ENCODE data around the gene LRRC74B. TPM values are rescaled to one million over a fixed set of nuclear protein-coding genes. Genes with fewer than 3 reads are reported as not detected.
"Not testable (repeated sequence)": the region's sequence is repeated elsewhere in the genome, so short reads cannot be mapped to it uniquely, and the experiment has no call there.

The LRRC74B gene
- total and polyA plus RNA-seq, 2 donors (not counting 1 experiment from before 2014, with no cell fraction given), result not detected

GRCh38 chr22:21047730-21048129 is 2.0 kb downstream of the LRRC74B start:
- H2AFZ ChIP-seq (ENCODE audit: low read length), result no peak overlapping the region
- no peak overlapping the region for H3K4me3 ChIP-seq (replicated peaks in 1 of 4; ENCODE audit: control extremely low read depth in 1 of 4, insufficient read depth in 1 of 4, low read depth in 3 of 4, low read length in 4 of 4)
- no peak overlapping the region for H3K27ac ChIP-seq (ENCODE audit: insufficient read depth, low read length)
- no peaks in the 10 kb centered on the region for H3K9me3 ChIP-seq (ENCODE audit: control insufficient read depth, insufficient read depth, low read depth, low read length)
- no peaks in the 10 kb centered on the region for H3K79me2 ChIP-seq (ENCODE audit: control insufficient read depth, insufficient read depth, low read length)
- H3K9ac ChIP-seq (ENCODE audit: insufficient read depth, low read length), result no peak overlapping the region
- H3K27me3 ChIP-seq (ENCODE audit: control insufficient read depth, insufficient read depth, low read length), result no peaks in the 10 kb centered on the region
- H3K4me1 ChIP-seq (ENCODE audit: control insufficient read depth, extremely low read depth, insufficient read depth, low read length), result peaks cover 30% of the 10 kb centered on the region
- no peaks in the 10 kb centered on the region for H4K20me1 ChIP-seq (ENCODE audit: control insufficient read depth, extremely low read depth, insufficient read depth, low read length)
- no peak for TF ChIP-seq CTCF (conservative IDR thresholded peaks at IDR 0.05 in 1 of 2, IDR thresholded peaks at IDR 0.05 in 1 of 2; ENCODE audit: low read depth in 1 of 2, low read length in 2 of 2)
- no peak for TF ChIP-seq EZH2 (IDR thresholded peaks at IDR 0.05; ENCODE audit: low read length, missing control alignments)
- no peaks in the 10 kb centered on the region for H3K36me3 ChIP-seq (ENCODE audit: control insufficient read depth, insufficient read depth, low read length)
- no peak overlapping the region for H3K4me2 ChIP-seq (ENCODE audit: extremely low read depth, insufficient read depth, low read length)
- DNase-seq (ENCODE audit: low read depth in 2 of 2), result no peak

- H3K36me3 ChIP-seq (ENCODE audit: control insufficient read depth, insufficient read depth, low read length); H3K27me3 ChIP-seq (ENCODE audit: control insufficient read depth, insufficient read depth, low read length); H3K9me3 ChIP-seq (ENCODE audit: control insufficient read depth, insufficient read depth, low read depth, low read length); H2AFZ ChIP-seq (ENCODE audit: low read length); H3K9ac ChIP-seq (ENCODE audit: insufficient read depth, low read length); H3K79me2 ChIP-seq (ENCODE audit: control insufficient read depth, insufficient read depth, low read length); H3K4me3 ChIP-seq (replicated peaks in 1 of 4; ENCODE audit: control extremely low read depth in 1 of 4, insufficient read depth in 1 of 4, low read depth in 3 of 4, low read length in 4 of 4); H4K20me1 ChIP-seq (ENCODE audit: control insufficient read depth, extremely low read depth, insufficient read depth, low read length); H3K4me2 ChIP-seq (ENCODE audit: extremely low read depth, insufficient read depth, low read length); H3K27ac ChIP-seq (ENCODE audit: insufficient read depth, low read length); DNase-seq (ENCODE audit: low read depth in 2 of 2): not testable (repeated sequence)
- H3K4me1 ChIP-seq (ENCODE audit: control insufficient read depth, extremely low read depth, insufficient read depth, low read length), result peaks cover 23% of the 10 kb centered on the region
These were observed 2.7 kb downstream of the LRRC74B start for GRCh38 chr22:21048448-21048847.

GRCh38 chr22:21048965-21049364 is 3.2 kb downstream of the LRRC74B start:
- not testable (repeated sequence) for H3K79me2 ChIP-seq (ENCODE audit: control insufficient read depth, insufficient read depth, low read length); H3K9me3 ChIP-seq (ENCODE audit: control insufficient read depth, insufficient read depth, low read depth, low read length); H3K4me2 ChIP-seq (ENCODE audit: extremely low read depth, insufficient read depth, low read length); H3K4me3 ChIP-seq (replicated peaks in 1 of 4; ENCODE audit: control extremely low read depth in 1 of 4, insufficient read depth in 1 of 4, low read depth in 3 of 4, low read length in 4 of 4); H3K36me3 ChIP-seq (ENCODE audit: control insufficient read depth, insufficient read depth, low read length); H3K9ac ChIP-seq (ENCODE audit: insufficient read depth, low read length); H3K27me3 ChIP-seq (ENCODE audit: control insufficient read depth, insufficient read depth, low read length); DNase-seq (ENCODE audit: low read depth in 2 of 2); H2AFZ ChIP-seq (ENCODE audit: low read length); H3K27ac ChIP-seq (ENCODE audit: insufficient read depth, low read length); H4K20me1 ChIP-seq (ENCODE audit: control insufficient read depth, extremely low read depth, insufficient read depth, low read length)
- H3K4me1 ChIP-seq (ENCODE audit: control insufficient read depth, extremely low read depth, insufficient read depth, low read length), result peaks cover 18% of the 10 kb centered on the region

- H3K4me3 ChIP-seq (replicated peaks in 1 of 4; ENCODE audit: control extremely low read depth in 1 of 4, insufficient read depth in 1 of 4, low read depth in 3 of 4, low read length in 4 of 4), result no peak overlapping the region
- H3K9me3 ChIP-seq (ENCODE audit: control insufficient read depth, insufficient read depth, low read depth, low read length), result no peaks in the 10 kb centered on the region
- no peaks in the 10 kb centered on the region for H4K20me1 ChIP-seq (ENCODE audit: control insufficient read depth, extremely low read depth, insufficient read depth, low read length)
- peaks cover 18% of the 10 kb centered on the region for H3K27me3 ChIP-seq (ENCODE audit: control insufficient read depth, insufficient read depth, low read length)
- no peak for DNase-seq (ENCODE audit: low read depth in 2 of 2)
- no peak overlapping the region for H3K27ac ChIP-seq (ENCODE audit: insufficient read depth, low read length)
- H3K36me3 ChIP-seq (ENCODE audit: control insufficient read depth, insufficient read depth, low read length), result no peaks in the 10 kb centered on the region
- H3K4me2 ChIP-seq (ENCODE audit: extremely low read depth, insufficient read depth, low read length), result no peak overlapping the region
- no peak overlapping the region for H3K9ac ChIP-seq (ENCODE audit: insufficient read depth, low read length)
- no peak overlapping the region for H2AFZ ChIP-seq (ENCODE audit: low read length)
- H3K79me2 ChIP-seq (ENCODE audit: control insufficient read depth, insufficient read depth, low read length), result no peaks in the 10 kb centered on the region
- no peak for TF ChIP-seq CTCF (conservative IDR thresholded peaks at IDR 0.05 in 1 of 2, IDR thresholded peaks at IDR 0.05 in 1 of 2; ENCODE audit: low read depth in 1 of 2, low read length in 2 of 2)
- no peak for TF ChIP-seq EZH2 (IDR thresholded peaks at IDR 0.05; ENCODE audit: low read length, missing control alignments)
- peaks cover under 1% of the 10 kb centered on the region for H3K4me1 ChIP-seq (ENCODE audit: control insufficient read depth, extremely low read depth, insufficient read depth, low read length)
These were observed 5.5 kb downstream of the LRRC74B start for GRCh38 chr22:21051145-21051830.

All from fibroblast of lung (primary cell).